Measurements from ENCODE around the gene NELFB.
A peak's percentile ranks its signal among the peaks of the same experiment; 100 is the strongest.

Gene NELFB

DNA sequence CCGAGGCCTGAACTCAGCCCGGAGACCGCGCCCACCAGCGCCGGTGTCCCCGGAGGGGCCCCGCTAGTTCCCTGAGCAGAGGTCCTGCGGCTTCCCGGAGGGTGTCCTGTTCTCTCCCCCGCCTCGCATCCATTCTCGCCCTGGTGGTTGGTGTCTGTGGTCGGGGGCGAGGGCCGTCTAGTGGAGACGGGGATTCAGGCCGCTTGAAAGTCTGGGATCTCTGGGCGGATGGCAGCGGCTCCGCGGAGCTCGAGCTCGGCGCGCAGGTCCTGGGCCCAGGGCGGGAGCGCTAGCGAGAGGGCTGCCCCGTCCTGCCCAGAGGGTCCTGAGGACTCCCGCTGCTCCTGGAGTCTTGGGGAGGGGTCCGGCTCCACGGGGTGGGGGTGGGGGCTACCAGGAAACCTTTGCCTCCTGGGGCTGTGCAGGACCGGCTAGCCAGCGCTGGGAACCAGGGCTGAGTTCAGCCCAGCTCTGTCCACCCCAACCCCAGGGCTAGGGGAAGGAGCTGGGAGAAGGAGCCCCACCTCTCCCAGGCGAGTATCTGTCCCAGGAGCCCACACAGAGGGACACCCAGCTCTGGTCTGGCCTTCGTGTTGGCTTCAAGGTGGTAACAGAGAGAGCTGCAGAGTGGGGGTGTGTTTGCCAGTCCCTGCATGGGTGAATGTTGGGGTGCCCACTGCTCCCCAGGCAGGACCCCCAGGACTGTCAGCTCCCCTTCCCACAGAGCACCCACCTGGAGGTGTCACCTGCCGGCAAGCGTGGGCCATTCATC, 26.4 kb downstream of the NELFB start:
- no peak for DNase-seq (ENCODE audit: low read depth in 2 of 2)

DNA sequence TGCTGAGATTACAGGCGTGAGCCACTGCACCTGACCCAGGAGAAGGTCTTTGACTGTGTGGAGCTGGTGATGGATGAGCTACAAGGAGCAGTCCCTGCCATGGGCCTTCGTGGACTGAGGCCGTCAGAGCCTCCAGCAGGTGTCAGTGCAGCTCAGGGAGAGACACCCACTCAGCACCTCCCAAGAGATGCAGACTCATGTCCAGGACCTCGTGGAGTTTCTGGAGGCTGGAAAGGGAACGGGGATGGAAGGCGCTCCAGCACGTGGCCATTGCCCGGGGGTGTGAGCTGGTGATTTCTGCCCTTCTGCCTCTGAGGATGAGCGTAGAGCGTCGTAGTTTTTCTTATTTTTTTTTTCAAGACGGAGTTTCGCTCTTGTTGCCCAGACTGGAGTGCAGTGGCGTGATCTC, 31.9 kb downstream of the NELFB start:
- no peak for DNase-seq (ENCODE audit: low read depth in 2 of 2)

GRCh38 chr9:137293094-137293481, 38.0 kb downstream of the NELFB start:
- DNase-seq (ENCODE audit: low read depth in 2 of 2), result no peak

DNA sequence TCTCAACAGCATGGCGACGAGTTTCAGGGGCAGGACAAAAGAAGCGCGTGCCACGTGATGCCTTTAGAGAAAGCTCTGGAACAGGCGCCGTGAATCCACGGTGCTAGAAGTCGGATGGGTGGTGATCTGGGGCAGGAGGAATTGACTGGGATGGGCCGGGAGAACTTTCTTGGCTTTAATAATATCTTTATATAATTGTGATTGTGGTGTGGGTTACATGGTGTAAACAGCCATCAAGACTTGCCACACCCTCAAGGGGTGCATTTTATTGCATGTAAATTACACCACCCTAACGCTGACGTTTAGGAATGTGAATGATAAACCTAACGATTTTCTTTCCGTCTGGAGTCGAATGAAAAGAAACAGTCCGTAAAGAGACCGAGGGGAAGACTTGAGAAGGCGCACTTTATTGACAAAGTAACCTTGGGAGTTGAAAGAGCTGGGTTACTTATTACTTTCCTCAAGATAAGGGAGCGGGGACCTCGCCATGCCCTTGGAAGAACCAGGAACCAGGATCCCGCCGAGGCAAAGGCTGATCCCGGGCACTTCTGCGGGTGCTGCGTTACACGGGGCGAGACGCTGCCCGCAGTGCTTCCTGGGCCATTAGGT, 38.5 kb downstream of the NELFB start:
- no peak for DNase-seq (ENCODE audit: low read depth in 2 of 2)

DNA sequence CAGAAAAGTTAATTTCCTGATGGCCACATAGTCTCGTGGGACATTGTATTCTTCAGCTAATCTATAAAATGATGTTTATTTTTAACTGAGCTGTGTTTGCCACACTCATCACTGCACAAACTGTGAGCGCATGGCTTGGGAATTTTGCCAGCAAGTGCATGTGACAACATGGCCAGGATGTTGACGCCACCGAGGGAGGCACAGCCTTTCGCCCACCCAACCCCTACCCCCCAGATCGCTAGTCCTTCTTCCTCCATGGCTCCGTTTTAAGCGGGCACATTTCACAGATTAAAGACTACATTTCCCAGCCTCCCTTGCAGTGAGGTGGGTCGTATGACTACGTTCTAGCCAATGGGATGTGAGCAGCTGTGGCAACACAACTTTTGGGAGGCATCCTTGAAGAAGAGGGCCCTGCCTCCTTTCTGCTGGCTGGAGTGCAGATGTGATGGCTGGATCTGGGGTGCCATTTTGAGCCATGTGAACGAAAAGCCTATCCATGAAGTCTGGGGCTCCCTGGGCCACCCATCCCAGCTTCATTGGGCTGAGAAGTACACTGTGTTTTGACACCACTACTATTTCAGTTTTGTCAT, 39.1 kb downstream of the NELFB start:
- DNase-seq (ENCODE audit: low read depth in 2 of 2), result no peak

- no peak for DNase-seq (ENCODE audit: low read depth in 2 of 2)
These were observed 39.6 kb downstream of the NELFB start for GRCh38 chr9:137294681-137295237.

- peak in 1 of 2 donors; percentile 57 for DNase-seq (ENCODE audit: low read depth in 2 of 2)
These were observed 40.2 kb downstream of the NELFB start for GRCh38 chr9:137295238-137295811.

- DNase-seq (ENCODE audit: low read depth in 2 of 2), result no peak
These were observed 40.9 kb downstream of the NELFB start for GRCh38 chr9:137295849-137296669.

DNA sequence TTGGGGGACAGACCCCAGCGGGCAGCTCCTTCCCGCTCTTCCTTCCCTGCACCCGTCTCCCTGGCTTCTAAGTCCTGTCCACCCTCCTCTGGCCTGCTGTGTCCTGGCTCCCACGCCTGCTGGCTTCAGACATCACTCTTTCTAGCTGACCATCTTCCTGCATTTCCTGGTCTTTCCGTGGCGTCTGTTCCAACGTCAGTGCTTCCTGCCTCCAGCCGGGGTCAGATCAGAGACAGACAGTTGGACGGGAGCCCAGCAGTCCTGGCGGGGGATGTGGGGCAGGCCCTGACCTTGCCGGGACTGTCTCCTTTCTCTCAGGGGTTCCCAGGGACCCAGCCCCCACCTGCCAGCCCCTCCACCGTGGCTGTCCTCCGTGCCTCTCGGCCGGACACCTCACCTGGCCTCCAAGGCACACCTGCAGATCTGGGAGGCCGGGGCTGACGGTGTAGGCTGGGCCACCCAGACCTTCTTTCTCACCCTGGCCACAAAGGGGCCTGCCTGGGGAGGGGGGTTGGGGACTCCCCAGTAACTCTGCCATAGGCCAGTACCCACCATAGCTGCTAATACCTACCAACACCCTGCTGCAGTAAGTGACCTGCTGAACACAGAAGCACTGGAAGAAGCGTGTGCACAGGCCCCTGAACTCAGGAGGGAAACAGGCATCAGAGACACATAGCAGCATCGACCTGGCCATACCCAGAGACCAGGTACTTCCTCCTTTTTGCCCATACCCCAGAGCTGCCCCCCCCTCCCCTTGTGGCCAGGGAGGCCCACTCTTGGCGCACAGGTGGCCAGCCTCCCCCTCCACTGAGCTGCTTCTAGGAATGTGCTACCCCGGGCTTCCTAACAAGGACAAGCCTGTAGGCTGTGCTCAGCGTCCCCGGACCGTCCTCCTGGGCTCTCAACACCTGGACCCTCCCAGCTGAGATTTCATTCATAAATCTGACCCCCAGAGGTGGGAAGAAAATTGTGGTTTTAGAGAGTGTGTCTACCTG, 41.8 kb downstream of the NELFB start:
- DNase-seq (ENCODE audit: low read depth in 2 of 2), result no peak

GRCh38 chr9:137297966-137298365, 42.8 kb downstream of the NELFB start:
- DNase-seq (ENCODE audit: low read depth in 2 of 2), result no peak

- no peak for DNase-seq (ENCODE audit: low read depth in 2 of 2)
These were observed 43.5 kb downstream of the NELFB start for GRCh38 chr9:137298401-137299202.

DNA sequence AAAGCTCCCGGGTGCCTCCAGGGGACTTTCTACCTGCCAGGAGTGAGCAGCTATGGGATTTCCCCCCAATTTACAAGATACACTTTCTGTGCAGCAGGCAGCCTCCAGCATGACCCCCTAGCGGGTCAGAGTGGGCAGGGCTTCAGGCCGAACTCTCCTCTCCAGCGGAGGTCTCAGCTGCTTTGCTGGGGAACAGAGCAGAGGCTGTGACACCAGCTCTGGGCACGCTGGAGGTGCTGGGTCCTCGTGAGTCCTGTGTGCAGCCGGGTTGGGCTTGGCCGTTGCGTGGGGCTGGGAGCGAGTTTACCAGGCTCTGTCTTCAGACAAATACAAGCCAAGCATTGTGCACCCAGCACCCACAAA, 44.1 kb downstream of the NELFB start:
- DNase-seq (ENCODE audit: low read depth in 2 of 2), result no peak

GRCh38 chr9:137299938-137300337, 44.8 kb downstream of the NELFB start:
- DNase-seq (ENCODE audit: low read depth in 2 of 2), result no peak

DNA sequence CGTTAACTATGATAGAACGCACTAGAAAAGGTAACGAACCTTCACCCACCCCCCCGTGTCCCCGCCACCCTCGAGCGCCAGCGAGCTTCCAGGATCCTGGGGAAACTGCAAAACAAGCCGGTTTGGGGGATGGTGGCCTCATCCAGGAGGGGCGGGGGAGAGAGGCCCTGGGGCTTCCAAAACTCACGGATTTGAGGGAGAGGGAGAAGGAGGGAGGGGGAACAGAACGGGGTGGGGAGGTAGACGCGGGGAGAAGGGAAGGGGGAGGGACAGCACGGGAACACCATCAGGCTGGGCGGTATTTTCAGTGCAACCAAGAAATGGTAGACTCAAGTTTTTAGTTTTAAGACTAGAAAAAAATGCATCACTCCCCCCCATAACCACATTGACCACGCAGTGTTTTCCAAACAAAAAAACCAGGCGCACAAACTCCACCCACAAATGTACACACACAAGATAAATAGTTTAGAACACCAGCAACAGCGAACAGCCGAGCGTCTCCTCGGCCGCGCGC, 45.5 kb downstream of the NELFB start:
- DNase-seq (ENCODE audit: low read depth in 2 of 2), result no peak

DNA sequence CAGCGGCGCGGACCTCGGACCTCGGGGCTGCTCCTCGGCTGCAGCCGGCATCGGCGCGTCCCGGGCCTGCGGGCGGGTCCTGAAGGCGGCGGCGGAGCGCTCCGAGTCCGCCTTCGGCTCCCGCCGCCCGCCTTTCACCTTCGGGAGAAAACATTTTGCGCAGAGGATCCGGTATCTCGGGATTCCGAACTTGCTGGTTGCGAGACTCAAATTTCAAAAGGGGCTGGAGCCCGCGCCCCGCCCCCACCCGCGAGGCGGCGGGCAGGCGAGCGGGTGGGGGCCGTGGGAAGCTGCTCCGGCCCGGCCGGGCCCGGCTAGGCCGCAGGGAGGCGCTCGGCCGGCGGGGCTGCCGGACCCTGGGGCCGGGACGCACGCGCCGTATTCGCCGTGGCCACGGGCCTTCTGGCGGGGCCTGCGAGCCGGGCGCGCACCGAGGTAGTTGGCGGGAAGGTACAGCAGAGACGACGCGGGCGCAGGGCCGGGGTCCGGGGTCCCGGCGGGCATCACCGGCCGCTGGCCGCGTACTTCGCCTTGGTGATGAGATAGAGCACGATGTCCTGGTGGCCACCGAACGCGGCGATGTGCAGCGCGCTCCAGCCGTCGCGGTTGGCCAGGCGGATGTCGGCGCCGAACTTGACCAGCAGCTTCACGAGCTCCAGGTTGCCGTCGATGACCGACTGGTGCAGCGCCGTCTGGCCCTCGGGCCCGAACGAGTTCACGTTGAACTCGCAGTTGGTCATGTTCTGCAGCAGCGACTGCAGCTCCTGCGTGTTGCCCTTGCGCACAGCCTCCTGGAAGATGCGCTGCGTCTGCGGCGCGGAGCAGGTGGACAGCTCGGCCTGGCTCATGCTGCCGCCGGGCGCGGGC, 46.2 kb downstream of the NELFB start:
- DNase-seq (ENCODE audit: low read depth in 2 of 2), result peak in 1 of 2 donors; percentile 33

DNA sequence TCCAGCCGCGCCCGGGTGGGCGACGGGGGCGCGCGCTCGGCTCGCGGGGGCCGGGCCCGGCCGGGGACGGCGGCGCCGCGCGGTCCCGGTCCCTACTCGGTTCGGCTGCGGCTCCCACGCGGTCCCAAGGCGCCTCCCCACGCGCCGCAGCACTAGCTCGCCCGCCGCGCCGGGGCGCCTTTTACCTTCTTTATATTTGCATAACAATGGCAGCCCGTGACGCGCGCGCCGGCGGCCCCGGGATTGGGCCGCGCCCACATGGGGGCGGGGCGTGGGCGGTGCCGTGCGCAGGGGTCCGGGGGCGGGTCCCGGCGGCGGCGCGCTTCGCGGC, 47.0 kb downstream of the NELFB start, which contains the start of gene NRARP:
NRARP (minus strand) TSS at position 154 of the 331 bp plus-strand sequence. CDS start 343 bp downstream, outside the sequence.
- DNase-seq (ENCODE audit: low read depth in 2 of 2), result peak; percentile 95 to 97

DNA sequence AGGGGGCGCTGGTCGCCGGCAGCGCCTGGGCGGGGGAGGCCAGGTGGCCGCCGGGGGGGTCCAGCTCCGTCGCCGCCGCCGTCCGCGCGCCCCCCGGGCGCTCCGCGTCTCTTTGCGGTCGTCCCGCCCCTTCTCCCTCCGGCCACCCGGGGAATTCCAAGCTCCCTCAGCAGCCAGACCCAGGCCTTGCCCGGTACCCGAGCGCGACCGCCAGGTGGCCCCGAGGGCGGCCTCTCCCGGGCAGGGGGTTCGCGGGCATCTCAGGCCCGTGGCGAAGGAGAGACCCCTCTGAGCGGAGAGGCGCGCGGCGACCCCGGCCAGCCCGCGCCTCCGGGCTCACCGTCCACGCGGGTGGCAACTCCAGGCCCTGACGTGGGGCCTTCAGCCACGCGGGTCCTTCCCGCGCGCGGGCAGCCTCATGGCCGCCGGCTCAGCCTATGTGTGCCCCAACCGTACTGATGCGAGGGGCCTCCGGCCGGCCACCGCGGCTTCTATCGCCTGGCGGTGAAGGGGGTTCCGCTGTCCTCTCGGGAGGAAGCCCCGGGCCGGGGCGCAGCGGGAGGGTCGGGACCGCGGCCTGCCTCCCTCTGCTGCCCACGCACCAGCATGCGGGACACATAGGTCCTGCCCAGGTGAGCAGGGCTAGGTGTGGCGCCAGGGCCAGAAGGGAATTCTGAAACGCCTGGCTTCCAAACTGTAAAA, 47.5 kb downstream of the NELFB start:
- DNase-seq (ENCODE audit: low read depth in 2 of 2), result no peak
